ENCODE measurements around the gene PGM5. TPM values are rescaled to one million over a fixed set of nuclear protein-coding genes. Genes with fewer than 3 reads are reported as not detected.

PGM5 gene
- total RNA-seq, 1 donor = 0.36 TPM

DNA sequence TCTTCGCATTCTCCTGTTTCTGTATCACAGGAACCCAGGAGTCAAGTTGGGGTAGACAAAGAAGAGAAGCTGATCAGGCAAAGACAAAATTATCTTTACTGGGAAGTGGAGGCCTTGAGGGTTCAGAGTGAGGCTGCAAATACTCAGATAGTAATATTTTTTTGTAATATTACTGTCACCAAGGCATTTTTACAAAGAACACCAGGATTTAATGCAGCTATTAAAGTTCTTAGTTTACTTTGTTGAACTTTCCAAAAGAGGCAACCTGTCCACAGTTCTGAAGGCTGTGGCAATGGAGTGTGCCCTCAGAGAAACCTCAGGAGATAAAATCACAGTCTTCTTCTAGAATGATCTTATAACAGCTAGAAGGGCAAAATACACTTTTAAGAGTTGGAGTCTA lies 74.9 kb downstream of the PGM5 start:
- Histone ChIP-seq H3K4me2 (ENCODE audit: insufficient read depth, low read length) (no peak overlapping the region), H3K79me2 (ENCODE audit: insufficient read depth, low read length) (no peaks in the 10 kb centered on the region), H2AFZ (ENCODE audit: low read length) (no peak overlapping the region), H3K36me3 (ENCODE audit: insufficient read depth, low read length) (no peaks in the 10 kb centered on the region), H3K27ac (ENCODE audit: low read depth, low read length) (no peak overlapping the region), H3K4me1 (ENCODE audit: insufficient read depth, low read length) (no peaks in the 10 kb centered on the region), H3K4me3 (ENCODE audit: insufficient read depth, low read length) (no peak overlapping the region), H4K20me1 (ENCODE audit: insufficient read depth, low read length) (no peaks in the 10 kb centered on the region), H3K9me3 (ENCODE audit: low read depth, low read length) (no peaks in the 10 kb centered on the region), H3K27me3 (ENCODE audit: insufficient read depth, low read length) (no peaks in the 10 kb centered on the region)
- TF ChIP-seq, protein P1, sequence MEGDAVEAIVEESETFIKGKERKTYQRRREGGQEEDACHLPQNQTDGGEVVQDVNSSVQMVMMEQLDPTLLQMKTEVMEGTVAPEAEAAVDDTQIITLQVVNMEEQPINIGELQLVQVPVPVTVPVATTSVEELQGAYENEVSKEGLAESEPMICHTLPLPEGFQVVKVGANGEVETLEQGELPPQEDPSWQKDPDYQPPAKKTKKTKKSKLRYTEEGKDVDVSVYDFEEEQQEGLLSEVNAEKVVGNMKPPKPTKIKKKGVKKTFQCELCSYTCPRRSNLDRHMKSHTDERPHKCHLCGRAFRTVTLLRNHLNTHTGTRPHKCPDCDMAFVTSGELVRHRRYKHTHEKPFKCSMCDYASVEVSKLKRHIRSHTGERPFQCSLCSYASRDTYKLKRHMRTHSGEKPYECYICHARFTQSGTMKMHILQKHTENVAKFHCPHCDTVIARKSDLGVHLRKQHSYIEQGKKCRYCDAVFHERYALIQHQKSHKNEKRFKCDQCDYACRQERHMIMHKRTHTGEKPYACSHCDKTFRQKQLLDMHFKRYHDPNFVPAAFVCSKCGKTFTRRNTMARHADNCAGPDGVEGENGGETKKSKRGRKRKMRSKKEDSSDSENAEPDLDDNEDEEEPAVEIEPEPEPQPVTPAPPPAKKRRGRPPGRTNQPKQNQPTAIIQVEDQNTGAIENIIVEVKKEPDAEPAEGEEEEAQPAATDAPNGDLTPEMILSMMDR (IDR thresholded peaks at IDR 0.05; ENCODE audit: extremely low read depth, low read depth, low read length) = no peak
- DNase-seq (ENCODE audit: insufficient read length, low spot score, missing footprints) = no peak

DNA sequence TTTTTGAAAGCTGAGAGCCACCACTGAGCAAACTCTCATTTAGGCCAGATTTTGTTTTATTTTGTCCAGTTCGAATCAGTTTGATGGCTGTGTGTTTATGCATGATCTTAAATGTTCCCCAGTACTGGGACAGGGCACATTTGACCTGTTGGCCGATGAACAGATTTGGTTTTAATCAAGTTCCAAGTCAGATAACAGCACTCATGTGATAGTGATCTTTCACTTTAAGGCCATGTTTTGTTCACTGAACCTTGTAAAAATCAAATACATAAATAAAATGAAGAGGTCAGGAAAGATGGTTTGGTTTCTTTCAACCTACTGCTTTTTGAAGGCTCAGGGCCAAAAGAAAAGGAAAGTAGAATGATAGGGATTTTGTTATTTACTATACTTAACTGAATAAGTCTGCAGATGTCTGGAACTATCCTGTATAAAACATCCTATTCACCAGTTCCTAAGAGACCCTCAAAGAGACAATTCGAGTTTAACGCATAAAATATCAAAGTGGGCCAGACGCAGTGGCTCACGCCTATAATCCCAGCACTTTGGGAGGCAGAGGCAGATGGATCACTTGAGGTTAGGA lies 77.2 kb downstream of the PGM5 start:
- TF ChIP-seq, protein P1 (IDR thresholded peaks at IDR 0.05; ENCODE audit: extremely low read depth, low read depth, low read length) = no peak
- Histone ChIP-seq H3K4me2 (ENCODE audit: insufficient read depth, low read length) (no peak overlapping the region), H2AFZ (ENCODE audit: low read length) (no peak overlapping the region), H3K27ac (ENCODE audit: low read depth, low read length) (no peak overlapping the region), H3K36me3 (ENCODE audit: insufficient read depth, low read length) (no peaks in the 10 kb centered on the region), H3K4me3 (ENCODE audit: insufficient read depth, low read length) (no peak overlapping the region), H3K79me2 (ENCODE audit: insufficient read depth, low read length) (no peaks in the 10 kb centered on the region), H3K27me3 (ENCODE audit: insufficient read depth, low read length) (no peaks in the 10 kb centered on the region), H3K4me1 (ENCODE audit: insufficient read depth, low read length) (no peaks in the 10 kb centered on the region), H4K20me1 (ENCODE audit: insufficient read depth, low read length) (no peaks in the 10 kb centered on the region), H3K9me3 (ENCODE audit: low read depth, low read length) (no peaks in the 10 kb centered on the region)
- no peak for DNase-seq (ENCODE audit: insufficient read length, low spot score, missing footprints)

DNA sequence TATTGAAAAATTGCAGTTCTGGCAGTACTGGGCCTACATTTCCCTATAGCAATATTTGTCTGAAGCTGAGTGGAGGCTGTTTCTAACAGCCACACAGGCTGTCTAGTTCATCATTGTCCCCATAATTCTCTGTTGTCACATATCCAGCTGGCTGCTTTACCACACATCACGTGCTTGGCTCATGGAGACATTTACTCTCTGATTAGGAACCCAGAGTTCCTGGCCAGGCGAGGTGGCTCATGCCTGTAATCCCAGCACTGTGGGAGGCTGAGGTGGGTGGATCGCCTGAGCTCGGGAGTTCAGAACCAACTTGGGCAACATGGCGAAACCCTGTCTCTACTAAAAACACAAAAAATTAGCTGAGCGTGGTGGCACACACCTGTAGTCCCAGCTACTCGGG lies 81.4 kb downstream of the PGM5 start:
- Histone ChIP-seq H3K27me3 (ENCODE audit: insufficient read depth, low read length) (no peaks in the 10 kb centered on the region), H2AFZ (ENCODE audit: low read length) (no peak overlapping the region), H4K20me1 (ENCODE audit: insufficient read depth, low read length) (no peaks in the 10 kb centered on the region), H3K4me3 (ENCODE audit: insufficient read depth, low read length) (no peak overlapping the region), H3K36me3 (ENCODE audit: insufficient read depth, low read length) (no peaks in the 10 kb centered on the region), H3K4me2 (ENCODE audit: insufficient read depth, low read length) (no peak overlapping the region), H3K79me2 (ENCODE audit: insufficient read depth, low read length) (no peaks in the 10 kb centered on the region), H3K27ac (ENCODE audit: low read depth, low read length) (no peak overlapping the region), H3K9me3 (ENCODE audit: low read depth, low read length) (no peaks in the 10 kb centered on the region), H3K4me1 (ENCODE audit: insufficient read depth, low read length) (no peaks in the 10 kb centered on the region)
- TF ChIP-seq, protein P1 (IDR thresholded peaks at IDR 0.05; ENCODE audit: extremely low read depth, low read depth, low read length) = no peak
- DNase-seq (ENCODE audit: insufficient read length, low spot score, missing footprints) = no peak

DNA sequence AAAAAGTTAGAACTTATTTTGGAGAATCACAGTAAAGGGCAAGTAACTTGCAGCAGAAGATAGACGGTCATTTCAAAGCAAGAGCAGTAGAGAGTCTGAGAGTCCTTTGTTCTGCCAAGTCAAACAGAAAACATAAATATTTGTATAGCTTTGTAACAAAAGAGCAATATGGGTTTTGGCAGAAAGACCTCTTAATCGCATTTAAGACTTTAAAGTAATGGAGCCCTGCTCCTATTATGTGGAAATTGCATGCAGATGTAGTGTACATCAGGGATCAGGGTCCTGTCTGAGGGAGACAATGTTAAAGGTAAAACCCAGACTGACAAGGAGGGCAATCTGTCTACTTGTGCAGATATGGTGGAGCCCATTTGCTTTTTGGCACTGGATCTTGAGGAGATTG lies 87.2 kb downstream of the PGM5 start:
- Histone ChIP-seq H4K20me1 (ENCODE audit: insufficient read depth, low read length) (no peaks in the 10 kb centered on the region), H3K4me1 (ENCODE audit: insufficient read depth, low read length) (no peaks in the 10 kb centered on the region), H3K79me2 (ENCODE audit: insufficient read depth, low read length) (no peaks in the 10 kb centered on the region), H3K36me3 (ENCODE audit: insufficient read depth, low read length) (no peaks in the 10 kb centered on the region), H3K4me3 (ENCODE audit: insufficient read depth, low read length) (no peak overlapping the region), H2AFZ (ENCODE audit: low read length) (no peak overlapping the region), H3K4me2 (ENCODE audit: insufficient read depth, low read length) (no peak overlapping the region), H3K27me3 (ENCODE audit: insufficient read depth, low read length) (no peaks in the 10 kb centered on the region), H3K27ac (ENCODE audit: low read depth, low read length) (no peak overlapping the region), H3K9me3 (ENCODE audit: low read depth, low read length) (no peaks in the 10 kb centered on the region)
- DNase-seq (ENCODE audit: insufficient read length, low spot score, missing footprints) = no peak
- TF ChIP-seq, protein P1 (IDR thresholded peaks at IDR 0.05; ENCODE audit: extremely low read depth, low read depth, low read length) = no peak

All from osteoblast (primary cell).